WERI-Rb-1 (cell line): ENCODE data around the gene TTC7B.

ENCODE experiments used
- DNase-seq: peaks from one replicate; pipeline ENCODE4 v3.0.0-alpha.2; 2020
- H3K27ac ChIP-seq: fragments of 250-450 bp; sonication (Bioruptor Pico); 2 replicates; pipeline ENCODE4 v1.5.1; 2020; ENCODE audit warnings: mild to moderate bottlenecking, moderate library complexity
- H3K27me3 ChIP-seq: fragments of 250-450 bp; sonication (Bioruptor Pico); 2 replicates; pipeline ENCODE4 v1.5.1; 2021; ENCODE audit warnings: mild to moderate bottlenecking, low read depth, moderate library complexity; ENCODE audit not compliant: insufficient read depth, severe bottlenecking
- H3K36me3 ChIP-seq: fragments of 250-450 bp; sonication (Bioruptor Pico); 2 replicates; pipeline ENCODE4 v1.5.1; 2020; ENCODE audit warnings: mild to moderate bottlenecking, moderate library complexity
- H3K4me3 ChIP-seq: 2 replicates; pipeline ENCODE4 v1.5.1; 2011; ENCODE audit warnings: low read depth, mild to moderate bottlenecking, control low read depth, low read length
- H3K9me3 ChIP-seq: fragments of 250-450 bp; sonication (Bioruptor Pico); 2 replicates; pipeline ENCODE4 v1.5.1; 2021; ENCODE audit warnings: mild to moderate bottlenecking, moderate library complexity; ENCODE audit not compliant: severe bottlenecking
- CTCF ChIP-seq: IDR thresholded peaks from 2 replicates; pipeline ENCODE4 v1.5.1; 2011; ENCODE audit warnings: low read depth, mild to moderate bottlenecking, control low read depth, inconsistent platforms, low read length

TTC7B gene

GRCh38 chr14:90593254-90594040 is 222.8 kb downstream of the TTC7B start:
- Histone ChIP-seq H3K4me3 (no peak overlapping the region), H3K27me3 (no peaks in the 10 kb centered on the region), H3K27ac (peak overlapping the region; percentile 14; the same call in 1 of the 2 replicates), H3K36me3 (peaks cover 48% of the 10 kb centered on the region), H3K9me3 (no peaks in the 10 kb centered on the region)
- DNase-seq = peak; percentile 43
- TF ChIP-seq CTCF = no peak

- Histone ChIP-seq H3K9me3 (no peaks in the 10 kb centered on the region), H3K4me3 (no peak overlapping the region), H3K36me3 (peaks cover 56% of the 10 kb centered on the region), H3K27me3 (no peaks in the 10 kb centered on the region), H3K27ac (no peak overlapping the region)
- DNase-seq = no peak
- TF ChIP-seq CTCF = no peak
Measured at GRCh38 chr14:90592655-90593054, 223.6 kb downstream of the TTC7B start.

- Histone ChIP-seq H3K27ac (no peak overlapping the region), H3K4me3 (no peak overlapping the region), H3K36me3 (peaks cover 77% of the 10 kb centered on the region), H3K9me3 (no peaks in the 10 kb centered on the region), H3K27me3 (no peaks in the 10 kb centered on the region)
- DNase-seq = no peak
- no peak for TF ChIP-seq CTCF
Measured at GRCh38 chr14:90587918-90588317, 228.3 kb downstream of the TTC7B start.

- Histone ChIP-seq H3K27me3 (no peaks in the 10 kb centered on the region), H3K27ac (no peak overlapping the region), H3K36me3 (peaks cover 75% of the 10 kb centered on the region), H3K9me3 (no peaks in the 10 kb centered on the region), H3K4me3 (no peak overlapping the region)
- DNase-seq = no peak
- no peak for TF ChIP-seq CTCF
Measured at GRCh38 chr14:90587252-90587910, 228.8 kb downstream of the TTC7B start.

GRCh38 chr14:90585106-90585505 is 231.1 kb downstream of the TTC7B start:
- TF ChIP-seq CTCF = no peak
- peaks cover 60% of the 10 kb centered on the region for H3K36me3 ChIP-seq
- no peak for DNase-seq
- H3K27me3 ChIP-seq = no peaks in the 10 kb centered on the region
- no peak overlapping the region for H3K27ac ChIP-seq
- no peak overlapping the region for H3K4me3 ChIP-seq
- no peaks in the 10 kb centered on the region for H3K9me3 ChIP-seq
